B cell (primary cell): ENCODE measurements around the gene CERS1. TPM values are rescaled to one million over a fixed set of nuclear protein-coding genes. Genes with fewer than 3 reads are reported as not detected.
A peak's percentile ranks its signal among the peaks of the same experiment; 100 is the strongest.

Experiments
- ATAC-seq: fragments of 200-7000 bp; cut with Tn5 transposase; one replicate; pipeline ENCODE4 v1.10.0; 2021; ENCODE audit warnings: low read depth, mild to moderate bottlenecking, moderate number of reproducible peaks, moderate library complexity
- CTCF ChIA-PET: fragments of 350-600 bp; sonication (Branson Sonifier 250); formaldehyde crosslinking; loops from one replicate; lab custom pipeline; 2021; ENCODE audit warnings: antibody characterized with exemption, inconsistent platforms; lab: Charles Lee
- POLR2A ChIA-PET: fragments of 350-600 bp; sonication (Branson Sonifier 250); formaldehyde crosslinking; loops from one replicate; lab custom pipeline; 2021; ENCODE audit warnings: antibody characterized with exemption; lab: Charles Lee
- DNase-seq: peaks from one replicate; pipeline ENCODE4 v3.0.0; 2013
- H2AFZ ChIP-seq: 2 replicates; pipeline ENCODE4 v1.6.1; 2012; ENCODE audit warnings: mild to moderate bottlenecking, low read depth, low read length; ENCODE audit not compliant: insufficient read depth, poor library complexity, severe bottlenecking
- H3K27ac ChIP-seq, 2 donors: 1 replicate in 1 of 2; 2 replicates in 1 of 2; pipeline ENCODE4 v1.5.1; 2012 to 2013; ENCODE audit warnings: low read length in 2 of 2, mild to moderate bottlenecking in 2 of 2, moderate library complexity in 1 of 2
- H3K27me3 ChIP-seq, 4 experiments: fragments of 200-600 bp in 1 of 4; sonication (generic) in 1 of 4; replicated peaks in 1 of 4; 1 replicate in 2 of 4; 2 replicates in 2 of 4; pipeline versions ENCODE4 v1.6.1 to v1.7.0; 2013 to 2016; ENCODE audit warnings: low read length in 3 of 4, mild to moderate bottlenecking in 2 of 4, mixed read lengths in 1 of 4, moderate library complexity in 1 of 4; ENCODE audit not compliant: insufficient read depth in 4 of 4, control insufficient read depth in 3 of 4; ENCODE audit errors: control extremely low read depth in 1 of 4
- H3K36me3 ChIP-seq, 2 experiments: replicated peaks in 1 of 2; 1 replicate in 1 of 2; 2 replicates in 1 of 2; pipeline versions ENCODE4 v1.6.1 to v1.7.1; 2013; ENCODE audit warnings: low read length in 1 of 2; ENCODE audit not compliant: insufficient read depth in 2 of 2, control insufficient read depth in 1 of 2; ENCODE audit errors: control extremely low read depth in 1 of 2, extremely low read depth in 1 of 2
- H3K4me1 ChIP-seq, 2 donors: fragments of 200-600 bp in 1 of 2; sonication (generic) in 1 of 2; 1 replicate in 1 of 2; 2 replicates in 1 of 2; pipeline versions ENCODE4 v1.5.1 to v1.6.1; 2013 to 2017; ENCODE audit warnings: low read length in 2 of 2; ENCODE audit not compliant: control insufficient read depth in 2 of 2, insufficient read depth in 2 of 2
- H3K4me2 ChIP-seq: replicated peaks from 2 replicates; pipeline ENCODE3; 2012; ENCODE audit warnings: mild to moderate bottlenecking, low read depth, low read length; ENCODE audit not compliant: poor library complexity, severe bottlenecking
- H3K4me3 ChIP-seq, 5 experiments: fragments of 200-600 bp in 1 of 5; sonication (generic) in 1 of 5; 1 replicate in 3 of 5; 2 replicates in 2 of 5; pipeline versions ENCODE4 v1.5.1 to v1.7.0; 2011 to 2016; ENCODE audit warnings: low read length in 4 of 5, mild to moderate bottlenecking in 4 of 5, low read depth in 2 of 5, control low read depth in 1 of 5, moderate library complexity in 1 of 5; ENCODE audit not compliant: insufficient read depth in 1 of 5; ENCODE audit errors: control extremely low read depth in 1 of 5, extremely low read depth in 1 of 5
- H3K79me2 ChIP-seq: fragments of 200-600 bp; sonication (generic); one replicate; pipeline ENCODE4 v1.6.0; 2016; ENCODE audit warnings: low read length; ENCODE audit not compliant: control insufficient read depth, insufficient read depth
- H3K9ac ChIP-seq: fragments of 200-600 bp; sonication (generic); 2 replicates; pipeline ENCODE4 v1.6.1; 2017; ENCODE audit warnings: mild to moderate bottlenecking, low read length, moderate library complexity
- H3K9me3 ChIP-seq, 3 donors: one replicate each; pipeline versions ENCODE4 v1.6.1 to v1.7.1; 2013; ENCODE audit warnings: low read length in 2 of 3; ENCODE audit not compliant: control insufficient read depth in 2 of 3, insufficient read depth in 1 of 3; ENCODE audit errors: control extremely low read depth in 1 of 3
- H4K20me1 ChIP-seq: 2 replicates; pipeline ENCODE4 v1.6.0; 2012; ENCODE audit warnings: mild to moderate bottlenecking, low read length; ENCODE audit not compliant: insufficient read depth, control insufficient read depth, poor library complexity, severe bottlenecking
- H3K27ac Mint-ChIP-seq: one replicate; pipeline ENCODE4 v1.8.0; 2021; ENCODE audit warnings: mixed read lengths
- H3K27me3 Mint-ChIP-seq: one replicate; pipeline ENCODE4 v1.8.0; 2021; ENCODE audit warnings: mixed read lengths
- H3K4me1 Mint-ChIP-seq: one replicate; pipeline ENCODE4 v1.8.0; 2021; ENCODE audit warnings: mixed read lengths
- H3K4me3 Mint-ChIP-seq: one replicate; pipeline ENCODE4 v1.8.0; 2021; ENCODE audit warnings: mixed read lengths
- H3K9me3 Mint-ChIP-seq: one replicate; pipeline ENCODE4 v1.8.0; 2022; ENCODE audit warnings: mixed read lengths; ENCODE audit not compliant: insufficient read depth
- CTCF ChIP-seq: fragments of 200-600 bp; IDR thresholded peaks from one replicate; pipeline ENCODE4 v1.8.0; 2022; ENCODE audit warnings: antibody characterized with exemption, mild to moderate bottlenecking
- EZH2 ChIP-seq: IDR thresholded peaks from 2 replicates; pipeline ENCODE4 v1.6.1; 2012; ENCODE audit warnings: borderline replicate concordance, low read depth, mild to moderate bottlenecking, moderate library complexity, low read length; ENCODE audit not compliant: insufficient read depth, poor library complexity, severe bottlenecking
- WGBS: methylation state at CpG from one replicate; pipeline ENCODE4 v1.1.5; 2013; ENCODE audit warnings: missing lambda C conversion rate; ENCODE audit not compliant: insufficient coverage; 5-methylcytosine and 5-hydroxymethylcytosine counted together
- intact Hi-C: fragments of 100-400 bp; cut with micrococcal nuclease; formaldehyde crosslinking; loops from one replicate; pipeline ENCODE4 v1.10.0; 2022
- polyA plus RNA-seq: library from polyadenylated mRNA; depleted of rRNA; stranded (reverse); fragments of >200 nt; gene quantifications from 2 replicates; pipeline ENCODE4 v1.2.3, GENCODE V29; 2012
- total RNA-seq, 2 donors: library from RNA; stranded (reverse); fragments of 120-200 nt in 1 of 2; gene quantifications; 1 replicate in 1 of 2; 2 replicates in 1 of 2; pipeline versions ENCODE4 v1.2.3 to v1.2.4, GENCODE V29; 2013 to 2022

CERS1 gene
- total and polyA plus RNA-seq, 2 donors (not counting 1 experiment from before 2014, with no cell fraction given): not detected

DNA sequence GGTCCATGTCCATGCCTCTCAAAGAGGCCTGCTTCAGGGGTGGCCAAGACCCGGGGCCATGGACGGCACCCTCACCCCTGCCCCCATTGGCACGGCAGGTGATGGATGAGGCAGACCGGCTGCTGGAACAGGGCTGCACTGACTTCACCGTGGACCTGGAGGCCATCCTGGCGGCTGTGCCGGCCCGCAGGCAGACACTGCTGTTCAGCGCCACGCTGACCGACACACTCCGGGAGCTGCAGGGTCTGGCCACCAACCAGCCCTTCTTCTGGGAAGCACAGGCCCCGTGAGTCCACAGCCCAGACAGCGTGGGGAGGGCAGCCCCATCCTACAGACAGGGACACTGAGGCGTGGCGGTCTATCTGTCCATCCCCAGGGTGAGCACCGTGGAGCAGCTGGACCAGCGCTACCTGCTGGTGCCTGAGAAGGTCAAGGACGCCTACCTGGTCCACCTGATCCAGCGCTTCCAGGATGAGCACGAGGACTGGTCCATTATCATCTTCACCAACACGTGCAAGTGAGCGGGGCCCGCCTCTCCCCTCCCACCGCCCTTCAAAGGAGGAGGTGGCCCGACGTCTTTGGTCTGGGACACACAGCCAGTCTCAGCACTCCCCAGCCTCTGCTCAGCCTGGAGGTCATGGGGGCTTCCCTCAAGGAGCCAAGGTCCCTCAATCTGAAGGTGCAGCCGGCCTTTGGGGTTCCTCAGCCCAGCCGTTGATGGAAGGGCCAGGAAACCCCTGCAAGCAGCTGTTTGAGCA is 26.4 kb upstream of the CERS1 start:
- Histone ChIP-seq H3K27me3 (no peaks in the 10 kb centered on the region), H3K79me2 (peaks cover 41% of the 10 kb centered on the region), H3K4me3 (no peak overlapping the region), H3K4me1 (peaks cover 17 to 24% of the 10 kb centered on the region in 2 donors), H3K9ac (no peak overlapping the region), H3K4me2 (no peak overlapping the region), H4K20me1 (peaks cover 24% of the 10 kb centered on the region), H3K27ac (no peak overlapping the region), H3K9me3 (no peaks in the 10 kb centered on the region), H2AFZ (no peak overlapping the region), H3K36me3 (peaks cover 0 to 50% of the 10 kb centered on the region in 2 experiments)
- Mint-ChIP-seq H3K27me3 (no peaks in the 10 kb centered on the region), H3K9me3 (no peaks in the 10 kb centered on the region), H3K4me3 (no peak overlapping the region), H3K27ac (no peak overlapping the region), H3K4me1 (peaks cover 29% of the 10 kb centered on the region)
- no peak for DNase-seq
- WGBS: 97% methylated on average over 28 of the region's 29 CpGs
- POLR2A ChIA-PET: no interaction called here
- TF ChIP-seq CTCF (no peak), EZH2 (no peak)
- no peak for ATAC-seq
- CTCF ChIA-PET: no interaction called here
- intact Hi-C loops: no loop called here

DNA sequence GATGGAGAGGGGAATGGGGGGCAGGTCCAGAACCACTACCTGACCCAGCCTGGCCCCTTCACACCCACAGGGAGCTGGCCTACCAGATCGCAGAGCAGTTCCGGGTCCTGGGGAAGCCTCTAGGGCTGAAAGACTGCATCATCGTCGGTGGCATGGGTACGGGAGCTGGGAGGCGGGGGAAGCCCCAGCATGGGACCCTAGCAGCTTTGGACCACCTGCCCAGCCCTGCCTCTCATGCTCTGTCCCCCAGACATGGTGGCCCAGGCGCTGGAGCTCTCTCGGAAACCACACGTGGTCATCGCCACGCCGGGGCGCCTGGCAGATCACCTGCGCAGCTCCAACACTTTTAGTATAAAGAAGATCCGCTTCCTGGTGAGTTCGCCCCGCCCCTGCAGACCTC is 25.6 kb upstream of the CERS1 start:
- Histone ChIP-seq H4K20me1 (peaks cover 29% of the 10 kb centered on the region), H3K4me3 (no peak overlapping the region), H2AFZ (no peak overlapping the region), H3K9ac (no peak overlapping the region), H3K79me2 (peaks cover 49% of the 10 kb centered on the region), H3K27me3 (no peaks in the 10 kb centered on the region), H3K27ac (no peak overlapping the region), H3K36me3 (peaks cover 0 to 46% of the 10 kb centered on the region in 2 experiments), H3K4me2 (no peak overlapping the region), H3K9me3 (no peaks in the 10 kb centered on the region), H3K4me1 (peaks cover 17 to 27% of the 10 kb centered on the region in 2 donors)
- H3K9me3 Mint-ChIP-seq: no peaks in the 10 kb centered on the region
- ATAC-seq: no peak
- ChIA-PET CTCF (no interaction called here), POLR2A (interaction anchor here (0.6 kb wide), 1 partner anchor 8 kb away, joined by 3 read pairs; no protein-coding TSS in a partner anchor)
- no peak overlapping the region for H3K27ac Mint-ChIP-seq
- WGBS: 97% methylated on average over 17 of the region's 17 CpGs
- H3K4me3 Mint-ChIP-seq: peak overlapping the region; percentile 55
- no peaks in the 10 kb centered on the region for H3K27me3 Mint-ChIP-seq
- no peak for DNase-seq
- peaks cover 32% of the 10 kb centered on the region for H3K4me1 Mint-ChIP-seq
- TF ChIP-seq CTCF: no peak
- TF ChIP-seq EZH2: no peak
- intact Hi-C loops: no loop called here
